ENCODE measurements around the gene BEGAIN. TPM values are rescaled to one million over a fixed set of nuclear protein-coding genes. Genes with fewer than 3 reads are reported as not detected.

The BEGAIN gene
- total and polyA plus RNA-seq, 2 of the 8 experiments (the other 6 are each of a cell fraction or from before 2014, with no cell fraction given), result 2.9 to 3.0 TPM

GRCh38 chr14:100622224-100622623 lies 35.0 kb upstream of the BEGAIN start:
- CTCF ChIA-PET (ENCODE audit: partially characterized antibody), result interaction anchor here (1.0 to 2.0 kb wide), 2 partner anchors 23 to 238 kb away, joined by 3 to 8 read pairs; no protein-coding TSS in a partner anchor
- H2BK5ac ChIP-seq (ENCODE audit: low read depth, low read length), result no peak overlapping the region
- H3K4me3 ChIP-seq (ENCODE audit: extremely low read depth in 1 of 4, insufficient read depth in 2 of 4, low read depth in 3 of 4, low read length in 4 of 4), result no peak overlapping the region
- no peak overlapping the region for H3K4ac ChIP-seq (replicated peaks; ENCODE audit: insufficient read length, low read depth, low read length)
- H3K4me2 ChIP-seq (ENCODE audit: insufficient read depth in 1 of 2, low read depth in 2 of 2, low read length in 2 of 2), result no peak overlapping the region
- H2BK20ac ChIP-seq (ENCODE audit: low read length), result no peak overlapping the region
- no peaks in the 10 kb centered on the region for H3K9me3 ChIP-seq (ENCODE audit: insufficient read depth in 2 of 2, low read depth in 1 of 2, low read length in 1 of 2)
- H3K9ac ChIP-seq (replicated peaks in 1 of 4; ENCODE audit: extremely low read depth in 1 of 4, low read depth in 3 of 4, low read length in 3 of 4), result no peak overlapping the region
- H2BK12ac ChIP-seq (ENCODE audit: low read depth, low read length), result no peak overlapping the region
- TF ChIP-seq EZH2 (IDR thresholded peaks at IDR 0.05; ENCODE audit: low read depth, low read length, severe bottlenecking) (no peak), SP2 (IDR thresholded peaks at IDR 0.05; ENCODE audit: low read length) (no peak), ATF3 (IDR thresholded peaks at IDR 0.05; ENCODE audit: insufficient read depth, low read depth, low read length) (no peak), POLR2AphosphoS5 (IDR thresholded peaks at IDR 0.05; ENCODE audit: low read depth, low read length) (no peak), JUND (IDR thresholded peaks at IDR 0.05; ENCODE audit: low read length) (no peak), GTF2F1 (IDR thresholded peaks at IDR 0.05; ENCODE audit: borderline replicate concordance, low read depth, low read length) (no peak), USF2 (IDR thresholded peaks at IDR 0.05; ENCODE audit: low read length) (no peak), MAFK (IDR thresholded peaks at IDR 0.05; ENCODE audit: low read depth, low read length) (no peak), E2F6 (IDR thresholded peaks at IDR 0.05) (no peak), BRCA1 (IDR thresholded peaks at IDR 0.05; ENCODE audit: low read depth, low read length) (no peak)
- no peak overlapping the region for H3K27ac ChIP-seq (ENCODE audit: low read depth, low read length)
- no peak overlapping the region for H3K23ac ChIP-seq (ENCODE audit: insufficient read length)
- no peak for FAIRE-seq
- peaks cover 0 to 9% (median under 1%) of the 10 kb centered on the region in 4 experiments; a peak in 3 of 7 replicates for H3K27me3 ChIP-seq (replicated peaks in 1 of 4; ENCODE audit: control insufficient read depth in 3 of 4, extremely low read depth in 1 of 4, insufficient read depth in 3 of 4, low read length in 3 of 4)
- DNase-seq (ENCODE audit: low read depth in 1 of 2, low spot score in 2 of 2), result no peak
- POLR2A ChIA-PET (ENCODE audit: partially characterized antibody), result no interaction called here
- H3K79me1 ChIP-seq (ENCODE audit: low read depth, low read length), result no peaks in the 10 kb centered on the region
- no peaks in the 10 kb centered on the region for H3K36me3 ChIP-seq (ENCODE audit: control insufficient read depth in 2 of 4, insufficient read depth in 4 of 4, low read length in 3 of 4)
- WGBS, 2 experiments (ENCODE audit: extremely low coverage in 1 of 2, insufficient coverage in 1 of 2, insufficient read length in 1 of 2, insufficient replicate concordance in 2 of 2, low coverage in 1 of 2, low lambda C conversion rate in 2 of 2, missing lambda C conversion rate in 1 of 2), result 89% methylated on average over 7 of the region's 8 CpGs; no CpG with 5 or more reads in 1 of the 2 experiments
- no peak overlapping the region for H4K91ac ChIP-seq (replicated peaks; ENCODE audit: insufficient read length, low read length)
- no peaks in the 10 kb centered on the region; a peak in 1 of 7 replicates for H3K4me1 ChIP-seq (replicated peaks in 1 of 4; ENCODE audit: control insufficient read depth in 3 of 4, insufficient read depth in 4 of 4, low read length in 3 of 4)
- H2BK120ac ChIP-seq (replicated peaks; ENCODE audit: low read depth, low read length), result no peak overlapping the region
- no peaks in the 10 kb centered on the region for H4K20me1 ChIP-seq (replicated peaks in 1 of 2; ENCODE audit: control insufficient read depth in 1 of 2, insufficient read depth in 2 of 2, low read length in 2 of 2)
- no peak overlapping the region for H3K14ac ChIP-seq (ENCODE audit: insufficient read length)
- no peak overlapping the region for H2BK15ac ChIP-seq (ENCODE audit: low read length)
- no peaks in the 10 kb centered on the region for H3K79me2 ChIP-seq (ENCODE audit: control insufficient read depth in 1 of 2, insufficient read depth in 2 of 2, low read length in 2 of 2)
- peaks cover 2% of the 10 kb centered on the region; the same call in 1 of the 2 replicates for H3K23me2 ChIP-seq (ENCODE audit: low read depth, low read length)
- no peak overlapping the region for H3K18ac ChIP-seq (ENCODE audit: extremely low read depth, low read length)
- H4K5ac ChIP-seq (ENCODE audit: insufficient read length, low read depth, low read length), result no peak overlapping the region
- no peak overlapping the region for H2AK5ac ChIP-seq (ENCODE audit: low read depth, low read length)
- no peak overlapping the region for H4K8ac ChIP-seq (ENCODE audit: extremely low read depth, insufficient read depth, low read length)
- 0 out of 2 replicates have a peak overlapping the region, but pooled peaks have one; percentile 13 for H2AFZ ChIP-seq (ENCODE audit: low read length)
- no peak overlapping the region for H3K56ac ChIP-seq (replicated peaks; ENCODE audit: insufficient read length, low read depth, low read length)

All from H1 (cell line).